ENCODE data around the gene DISP2.
A peak's percentile ranks its signal among the peaks of the same experiment; 100 is the strongest.

The DISP2 gene

DNA sequence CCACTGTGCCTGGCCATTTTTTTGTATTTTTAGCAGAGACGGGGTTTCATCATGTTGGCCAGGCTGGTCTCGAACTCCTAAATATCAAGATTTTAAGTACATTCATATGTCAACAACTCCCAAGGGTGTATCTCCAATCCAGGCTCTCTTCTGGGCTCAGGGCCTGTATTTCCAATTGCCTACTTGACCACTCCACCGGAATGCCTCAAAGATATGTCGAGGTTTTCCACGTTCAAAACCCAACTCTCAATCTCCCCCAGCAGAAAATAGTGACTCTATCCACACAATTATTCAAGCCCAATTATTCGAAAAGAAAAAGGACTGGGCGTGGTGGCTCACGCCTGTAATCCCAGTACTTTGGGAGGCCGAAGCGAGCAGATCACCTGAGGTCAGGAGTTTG lies 22.6 kb downstream of the DISP2 start:
- DNase-seq (ENCODE audit: extremely low read depth, low read depth): no peak
- H3K4me3 ChIP-seq (replicated peaks; ENCODE audit: low read depth, low read length): no peak overlapping the region
- TF ChIP-seq, protein P1, sequence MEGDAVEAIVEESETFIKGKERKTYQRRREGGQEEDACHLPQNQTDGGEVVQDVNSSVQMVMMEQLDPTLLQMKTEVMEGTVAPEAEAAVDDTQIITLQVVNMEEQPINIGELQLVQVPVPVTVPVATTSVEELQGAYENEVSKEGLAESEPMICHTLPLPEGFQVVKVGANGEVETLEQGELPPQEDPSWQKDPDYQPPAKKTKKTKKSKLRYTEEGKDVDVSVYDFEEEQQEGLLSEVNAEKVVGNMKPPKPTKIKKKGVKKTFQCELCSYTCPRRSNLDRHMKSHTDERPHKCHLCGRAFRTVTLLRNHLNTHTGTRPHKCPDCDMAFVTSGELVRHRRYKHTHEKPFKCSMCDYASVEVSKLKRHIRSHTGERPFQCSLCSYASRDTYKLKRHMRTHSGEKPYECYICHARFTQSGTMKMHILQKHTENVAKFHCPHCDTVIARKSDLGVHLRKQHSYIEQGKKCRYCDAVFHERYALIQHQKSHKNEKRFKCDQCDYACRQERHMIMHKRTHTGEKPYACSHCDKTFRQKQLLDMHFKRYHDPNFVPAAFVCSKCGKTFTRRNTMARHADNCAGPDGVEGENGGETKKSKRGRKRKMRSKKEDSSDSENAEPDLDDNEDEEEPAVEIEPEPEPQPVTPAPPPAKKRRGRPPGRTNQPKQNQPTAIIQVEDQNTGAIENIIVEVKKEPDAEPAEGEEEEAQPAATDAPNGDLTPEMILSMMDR (IDR thresholded peaks at IDR 0.05; ENCODE audit: low read depth, low read length, missing control alignments): no peak

DNA sequence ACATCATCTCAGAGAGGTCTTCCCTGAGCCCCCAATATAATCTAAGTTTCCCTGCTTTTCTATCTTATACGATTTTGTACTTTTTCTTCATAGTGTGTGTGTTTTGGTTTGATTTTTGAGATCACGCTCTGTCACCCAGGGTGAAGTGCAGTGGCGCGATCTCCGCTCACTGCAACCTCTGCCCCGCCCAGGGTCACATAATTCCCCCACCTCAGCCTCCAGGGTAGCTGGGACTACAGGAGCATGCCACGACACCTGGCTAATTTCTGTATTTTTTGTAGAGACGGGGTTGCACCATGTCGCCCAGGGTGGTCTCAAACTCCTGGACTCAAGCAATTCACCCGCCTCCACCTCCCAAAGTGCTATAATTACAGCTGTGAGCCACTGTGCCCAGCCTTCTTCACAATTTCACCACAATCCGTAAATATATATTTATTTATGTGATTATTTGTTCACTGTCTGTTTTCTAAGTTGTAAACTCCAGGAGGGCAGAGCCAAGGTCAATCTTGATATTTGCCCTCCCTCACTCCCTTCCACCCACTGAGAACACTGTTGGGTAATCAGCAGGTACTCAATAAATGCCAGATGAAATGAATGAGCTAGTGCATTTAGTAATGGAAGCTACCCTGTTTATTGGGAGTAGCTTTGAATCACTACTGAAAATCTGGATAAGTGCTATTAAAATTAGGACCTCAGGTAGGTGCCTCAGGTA lies 24.0 kb downstream of the DISP2 start:
- no peak for DNase-seq (ENCODE audit: extremely low read depth, low read depth)
- TF ChIP-seq, protein P1 (IDR thresholded peaks at IDR 0.05; ENCODE audit: low read depth, low read length, missing control alignments): no peak
- no peak overlapping the region for H3K4me3 ChIP-seq (replicated peaks; ENCODE audit: low read depth, low read length)

DNA sequence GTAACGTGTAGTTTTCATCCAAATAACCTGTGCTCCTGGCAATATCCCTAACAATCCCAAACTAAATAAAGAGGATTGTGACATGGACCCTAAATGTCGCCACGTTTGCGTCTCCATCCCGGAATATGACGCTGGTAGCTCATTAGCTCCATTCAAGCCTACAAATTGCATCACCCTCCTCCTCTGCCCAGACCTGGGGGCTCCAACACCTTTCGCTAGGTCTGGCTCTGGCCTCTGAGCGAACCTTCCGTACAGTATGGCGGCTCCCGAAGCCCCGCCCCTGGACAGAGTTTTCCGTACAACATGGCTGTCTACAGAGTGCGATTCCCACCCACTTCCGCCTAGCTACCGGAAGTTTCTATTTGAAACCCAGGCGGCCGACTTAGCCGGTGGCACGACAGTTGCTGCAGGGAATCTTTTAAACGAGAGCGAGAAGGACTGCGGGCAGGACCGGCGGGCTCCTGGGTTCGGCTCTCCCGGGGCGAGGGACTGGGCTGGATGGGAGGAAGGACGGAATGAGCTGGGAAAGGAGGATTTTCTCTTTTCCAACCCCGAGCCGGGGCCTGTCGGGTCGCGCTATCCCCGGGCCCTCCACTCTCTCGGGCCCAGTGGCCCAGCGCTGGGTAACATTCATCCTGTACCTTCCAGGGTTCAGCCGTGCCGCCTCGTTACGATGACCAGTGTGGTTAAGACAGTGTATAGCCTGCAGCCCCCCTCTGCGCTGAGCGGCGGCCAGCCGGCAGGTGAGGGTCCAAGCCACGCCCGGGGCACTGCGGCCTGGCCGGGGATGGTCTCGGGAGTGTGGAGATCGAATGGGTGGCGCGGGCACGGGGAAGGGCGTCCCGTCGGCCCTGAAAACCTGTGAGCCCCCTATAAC lies 24.8 kb downstream of the DISP2 start, which contains the start of gene KNSTRN:
TSS of gene KNSTRN (plus strand) at position 142 of the 877 bp plus-strand sequence. CDS start at position 257, 115 bp downstream.
- peak; percentile 77 for DNase-seq (ENCODE audit: extremely low read depth, low read depth)
- TF ChIP-seq, protein P1 (IDR thresholded peaks at IDR 0.05; ENCODE audit: low read depth, low read length, missing control alignments): no peak
- peak within 1 kb of the TSS; percentile 98 for H3K4me3 ChIP-seq (replicated peaks; ENCODE audit: low read depth, low read length)

DNA sequence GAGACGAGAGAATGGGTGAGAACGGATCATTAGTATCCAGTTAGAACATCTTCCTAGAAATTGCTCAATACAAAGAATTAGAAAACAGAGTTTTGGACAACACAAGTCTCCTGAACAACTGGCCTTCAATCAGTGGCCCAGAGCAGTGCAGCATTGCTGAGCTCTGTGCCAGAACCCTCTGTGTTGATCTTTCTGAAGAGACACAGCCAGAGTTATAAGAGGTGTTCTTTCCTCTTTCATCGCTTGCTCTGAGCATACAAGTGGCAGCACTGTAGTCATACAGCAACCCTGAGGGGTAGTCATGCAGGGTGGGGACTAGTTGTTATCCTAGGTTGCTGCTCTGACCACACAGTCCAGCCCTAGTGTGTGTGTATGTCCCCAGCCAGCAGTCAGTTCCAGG lies 28.5 kb downstream of the DISP2 start:
- TF ChIP-seq, protein P1 (IDR thresholded peaks at IDR 0.05; ENCODE audit: low read depth, low read length, missing control alignments): no peak
- no peak overlapping the region for H3K4me3 ChIP-seq (replicated peaks; ENCODE audit: low read depth, low read length)

DNA sequence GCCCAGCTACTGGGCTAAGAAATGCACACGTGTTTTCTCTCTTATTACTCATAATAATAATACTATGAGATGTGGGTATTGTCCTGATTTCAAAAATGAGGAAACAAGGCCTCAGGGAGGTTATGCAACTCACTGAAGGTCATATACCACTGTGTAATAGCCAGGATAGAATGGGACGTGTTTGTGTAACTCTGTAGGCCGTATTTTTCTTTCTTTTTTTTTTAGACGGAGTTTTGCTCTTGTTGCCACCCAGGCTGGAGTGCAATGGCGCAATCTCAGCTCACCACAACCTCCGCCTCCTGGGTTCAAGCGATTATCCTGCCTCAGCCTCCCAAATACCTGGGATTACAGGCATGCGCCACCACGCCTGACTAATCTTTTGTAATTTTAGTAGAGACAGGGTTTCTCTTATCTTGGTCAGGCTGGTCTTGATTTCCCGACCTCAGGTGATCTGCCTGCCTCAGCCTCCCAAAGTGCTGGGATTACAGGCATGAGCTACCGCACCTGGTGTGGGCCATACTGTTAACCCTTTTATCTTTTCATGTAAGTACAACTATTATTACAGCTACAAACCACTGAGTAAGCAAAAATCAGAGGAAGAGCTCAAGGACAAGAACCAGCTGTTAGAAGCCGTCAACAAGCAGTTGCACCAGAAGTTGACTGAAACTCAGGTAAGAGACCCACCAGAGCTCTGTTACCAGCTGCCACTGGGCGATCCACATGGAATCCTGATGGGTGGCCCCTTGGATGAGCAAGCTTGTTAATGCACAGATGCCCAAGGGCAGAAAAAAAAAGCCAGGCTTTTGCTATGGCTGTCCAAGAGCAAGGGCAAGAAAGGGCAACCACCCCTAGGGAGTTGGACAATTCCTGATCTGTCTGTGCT lies 31.2 kb downstream of the DISP2 start:
- H3K4me3 ChIP-seq (replicated peaks; ENCODE audit: low read depth, low read length): no peak overlapping the region
- TF ChIP-seq, protein P1 (IDR thresholded peaks at IDR 0.05; ENCODE audit: low read depth, low read length, missing control alignments): no peak
- no peak for DNase-seq (ENCODE audit: extremely low read depth, low read depth)

More for the DNA sequence above, 28.5 kb downstream of the DISP2 start:
- DNase-seq (ENCODE audit: extremely low read depth, low read depth): no peak
